SIG-M5 treated with dmso at 0.1 percent for 504 hours (cell line): ENCODE results near the gene IRF7.

ENCODE experiments used
- DNase-seq: peaks from one replicate; lab custom pipeline; 2025; ENCODE audit not compliant: unreplicated experiment; lab: John Stamatoyannopoulos, UW

Gene IRF7

DNA sequence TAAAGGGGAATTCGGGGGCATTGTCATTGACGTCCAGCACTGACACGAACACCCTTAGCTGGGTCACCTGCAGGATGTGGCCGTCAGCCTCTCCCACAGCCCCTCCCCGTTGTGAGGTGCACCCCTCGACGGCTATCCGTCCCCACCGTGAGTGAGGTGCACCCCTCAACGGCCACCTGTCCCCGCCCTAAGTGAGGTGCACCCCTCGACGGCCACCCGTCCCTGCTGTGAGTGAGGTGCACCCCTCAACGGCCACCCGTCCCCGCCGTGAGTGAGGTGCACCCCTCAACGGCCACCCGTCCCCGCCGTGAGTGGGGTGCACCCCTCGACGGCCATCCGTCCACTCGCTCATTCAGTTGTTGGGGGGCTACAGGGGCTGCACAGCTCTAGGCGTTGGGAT, 6.1 kb upstream of the IRF7 start:
- DNase-seq, result no peak

DNA sequence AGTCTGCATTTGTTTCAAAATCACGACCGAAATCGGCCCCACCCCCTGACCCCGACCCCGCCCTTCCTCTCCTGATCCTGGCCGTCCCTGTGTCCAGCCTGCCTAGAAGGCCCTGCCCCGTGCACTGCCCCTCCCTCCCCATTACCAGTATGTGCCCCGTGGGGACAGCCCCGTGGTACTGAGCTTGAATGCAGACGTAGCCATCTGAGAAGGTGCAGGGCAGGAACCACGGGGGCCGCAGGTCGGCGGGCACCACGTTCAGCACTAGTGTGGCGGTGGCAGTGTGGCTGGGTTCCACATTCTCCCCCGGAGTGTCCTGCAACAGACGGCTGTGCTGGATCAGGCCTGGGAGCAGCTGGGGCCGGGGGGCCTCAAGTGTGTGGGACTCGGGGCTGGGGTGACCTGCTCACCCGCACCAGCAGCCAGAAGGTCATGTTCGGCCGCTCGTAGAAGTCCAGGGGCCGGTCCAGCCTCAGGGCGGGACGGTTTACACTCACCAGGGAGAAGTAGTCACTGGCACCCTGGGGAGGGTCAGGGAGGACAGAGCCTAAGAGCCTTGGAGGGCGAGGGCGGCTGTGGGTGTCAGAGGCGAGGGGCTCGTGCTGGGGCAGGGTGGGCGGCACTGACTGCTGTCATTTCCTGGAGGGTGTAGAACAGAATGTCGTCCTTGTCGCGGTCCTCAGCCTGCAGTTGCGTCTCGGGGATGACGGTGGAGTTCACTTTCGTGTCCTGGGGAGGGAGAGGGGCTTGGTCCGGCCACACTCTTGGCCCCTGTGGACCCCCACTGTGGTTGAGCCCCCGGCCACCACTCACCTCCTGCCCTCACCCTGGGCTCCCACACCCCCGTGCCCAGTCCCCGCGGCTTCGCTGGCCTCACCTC, 5.4 kb upstream of the IRF7 start:
- DNase-seq, result no peak

DNA sequence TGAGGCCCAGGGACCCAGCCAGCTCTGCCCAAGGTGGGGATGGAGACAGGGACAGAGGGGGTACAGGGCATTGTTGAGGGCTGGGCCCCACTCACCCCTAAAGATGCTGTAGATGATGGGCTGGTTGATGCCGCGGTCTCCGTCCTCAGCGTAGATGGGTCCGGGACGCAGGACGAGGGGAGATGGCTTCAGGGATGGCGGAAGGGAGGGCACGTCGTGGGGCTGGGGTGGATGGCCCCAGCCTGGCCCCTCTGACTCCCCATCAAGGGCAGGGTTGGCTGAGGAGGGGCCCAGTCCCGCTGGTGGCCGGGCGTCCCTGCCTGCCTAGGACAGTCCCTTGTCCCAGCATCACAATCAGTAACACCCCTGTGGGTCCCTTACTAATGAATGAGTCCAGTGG, 4.5 kb upstream of the IRF7 start:
- no peak for DNase-seq

DNA sequence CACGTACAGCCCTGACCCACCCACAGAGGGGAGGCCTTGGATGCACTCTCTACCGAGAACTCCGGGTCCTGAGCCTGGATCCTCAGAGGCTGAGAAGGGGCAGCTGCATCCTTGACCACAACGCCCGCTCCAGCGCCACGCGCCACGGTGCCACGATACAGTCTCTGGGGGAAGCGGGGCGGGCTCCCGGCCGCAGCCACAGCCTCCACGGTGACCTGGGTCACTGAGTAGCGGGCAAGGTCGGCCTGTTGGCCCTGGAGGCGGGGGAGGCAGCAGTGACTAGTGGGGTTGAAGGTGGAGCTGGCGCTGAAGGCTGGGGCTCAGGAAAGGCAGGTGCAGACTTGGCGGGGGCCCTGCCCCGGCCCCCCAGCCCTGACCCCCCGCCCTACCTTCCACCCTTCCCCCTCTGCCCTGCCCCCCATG, 3.9 kb upstream of the IRF7 start:
- no peak for DNase-seq

DNA sequence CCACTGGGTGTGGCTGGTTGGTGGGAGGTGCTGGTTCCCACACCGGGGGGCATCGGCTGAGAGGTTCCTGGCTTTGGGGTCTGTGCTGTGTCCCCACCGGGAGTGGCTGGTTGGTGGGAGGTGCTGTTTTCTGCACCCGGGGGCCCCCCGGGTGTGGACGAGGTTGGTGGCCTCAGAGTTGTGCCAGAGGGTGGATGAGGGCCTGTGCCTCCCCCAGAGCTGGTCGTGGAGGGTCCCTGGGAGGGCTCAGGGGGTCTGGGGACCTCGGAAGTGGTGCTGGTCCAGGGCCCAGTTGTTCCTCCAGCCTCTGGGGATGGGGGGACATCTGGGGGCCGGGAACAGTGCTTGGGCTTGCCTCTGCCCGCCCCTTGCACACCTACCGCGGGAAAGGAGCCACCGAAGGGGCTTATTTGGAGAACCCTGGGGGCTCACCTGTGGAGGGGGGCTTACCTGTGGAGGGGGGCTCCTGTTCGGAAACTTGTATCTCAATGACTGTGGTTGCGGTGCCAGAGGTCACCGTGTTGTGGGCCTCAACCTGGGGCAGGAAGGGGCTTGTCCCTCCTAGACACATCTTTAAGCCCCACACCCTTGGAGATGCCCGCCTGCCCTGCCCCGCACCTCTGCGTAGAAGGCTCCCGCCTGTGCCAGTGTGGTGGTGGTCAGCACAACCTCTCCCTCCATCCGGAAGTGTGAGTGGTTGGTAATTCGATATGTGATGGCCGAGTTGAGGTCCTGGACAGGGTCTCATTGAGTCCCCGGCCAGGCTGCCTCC, 3.3 kb upstream of the IRF7 start:
- no peak for DNase-seq

DNA sequence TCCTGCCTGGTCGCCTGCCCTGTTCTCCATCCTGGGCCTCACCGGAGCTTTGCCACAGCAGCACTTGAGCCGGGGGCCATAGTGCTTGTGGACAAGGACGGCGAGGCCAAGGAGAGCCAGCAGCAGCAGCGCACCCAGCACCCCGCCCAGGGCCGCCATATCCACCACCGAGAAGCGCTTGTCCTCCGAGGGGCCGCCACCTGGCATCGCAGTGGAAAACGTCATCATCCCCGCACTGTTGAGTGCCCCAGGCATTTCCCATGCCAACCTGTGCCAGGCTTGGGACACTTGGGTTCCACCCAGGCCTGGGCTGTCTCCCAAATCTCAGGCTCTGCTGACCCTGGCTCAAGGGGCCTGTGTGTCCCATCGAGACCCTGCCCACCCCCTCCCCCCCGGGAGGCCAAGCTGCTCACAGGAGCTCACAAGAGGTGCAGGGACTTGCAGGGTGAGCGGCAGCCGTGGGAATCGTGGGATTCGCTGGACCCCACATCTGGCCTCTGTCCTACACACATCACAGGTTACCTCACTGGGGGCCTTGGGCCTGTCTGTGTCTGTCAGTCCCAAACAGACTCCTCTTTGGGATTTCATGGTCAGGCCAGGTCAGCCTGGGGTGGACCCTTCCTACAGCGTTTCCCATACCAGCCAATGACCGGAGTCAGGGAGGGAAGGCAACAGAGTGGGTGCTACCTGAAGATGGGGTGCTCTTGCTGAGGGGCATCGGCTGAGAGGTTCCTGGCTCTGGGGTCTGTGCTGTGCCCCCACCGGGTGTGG, 2.3 kb upstream of the IRF7 start:
- no peak for DNase-seq

DNA sequence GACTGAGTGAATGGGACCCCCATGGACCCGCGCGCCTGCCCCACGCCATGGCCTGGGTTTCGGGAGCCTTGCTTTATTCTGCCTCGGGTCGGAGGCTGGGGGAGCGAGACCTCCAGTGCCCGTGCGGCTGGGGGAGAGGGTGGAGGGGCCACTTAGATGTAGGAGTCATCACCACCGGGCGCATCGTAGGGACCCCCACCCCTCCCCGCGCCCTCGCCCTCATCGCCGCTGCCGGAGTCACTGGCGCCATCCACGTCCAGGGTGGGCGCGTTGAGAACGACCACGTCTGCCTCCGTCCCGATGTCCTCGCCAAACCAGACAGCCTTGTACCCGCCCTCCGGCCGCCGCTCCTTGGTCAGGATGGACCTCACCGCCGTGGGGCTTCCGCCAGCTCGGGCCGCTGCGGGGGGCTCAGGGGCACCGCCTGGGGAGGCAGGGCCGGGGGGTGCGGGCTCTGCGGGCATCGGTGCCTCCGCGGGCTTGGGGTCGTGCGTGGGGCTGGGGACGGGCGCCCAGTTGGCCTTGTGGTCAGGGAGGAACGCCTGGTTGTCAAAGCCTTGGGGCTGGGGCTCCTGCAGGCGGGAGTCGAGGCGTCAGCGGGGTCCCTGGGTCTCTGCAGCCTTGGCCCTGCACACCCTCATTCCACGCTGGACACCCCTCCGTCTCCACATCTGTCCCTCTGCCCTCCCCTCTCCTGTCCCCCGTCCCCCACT, 1.6 kb upstream of the IRF7 start:
- no peak for DNase-seq

DNA sequence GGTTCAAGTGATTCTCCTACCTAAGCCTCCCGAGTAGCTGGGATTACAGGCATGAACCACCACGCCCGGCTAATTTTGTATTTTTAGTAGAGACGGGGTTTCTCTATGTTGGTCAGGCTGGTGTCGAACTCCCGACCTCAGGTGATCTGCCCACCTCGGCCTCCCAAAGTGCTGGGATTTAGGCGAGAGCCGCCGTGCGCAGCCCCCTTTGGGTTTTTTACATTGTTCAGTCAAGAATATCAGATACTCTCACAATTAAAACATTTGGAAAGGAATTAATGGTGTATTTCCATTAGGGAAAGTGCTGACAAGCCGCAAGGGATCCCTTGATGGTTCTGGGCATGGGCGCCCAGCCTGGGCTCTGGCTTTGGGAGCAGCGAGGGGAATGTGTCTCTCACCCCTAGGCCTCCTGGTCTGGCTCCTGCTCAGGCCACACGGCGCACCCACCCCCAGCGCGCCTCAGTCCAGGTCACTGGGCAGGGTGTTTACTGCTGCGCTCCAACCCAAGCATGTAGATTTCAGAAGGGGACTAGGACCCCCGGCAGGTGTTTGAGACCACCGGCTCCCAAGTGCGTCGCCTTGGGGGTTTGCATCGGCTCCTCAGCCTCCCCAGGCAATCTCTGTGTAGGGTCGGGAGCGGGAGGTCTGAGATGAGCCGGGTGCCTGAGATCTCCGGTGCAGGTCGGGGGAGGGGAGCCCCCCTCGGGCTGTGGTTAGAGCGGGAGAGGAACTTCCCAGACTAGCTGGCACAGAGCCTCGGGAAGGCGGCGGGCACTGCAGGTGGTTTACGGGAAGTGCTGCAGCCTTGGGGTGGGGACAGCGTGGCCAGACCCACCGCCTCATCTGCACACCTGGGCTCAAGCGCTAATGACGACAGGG, 809 bp upstream of the IRF7 start:
- no peak for DNase-seq

DNA sequence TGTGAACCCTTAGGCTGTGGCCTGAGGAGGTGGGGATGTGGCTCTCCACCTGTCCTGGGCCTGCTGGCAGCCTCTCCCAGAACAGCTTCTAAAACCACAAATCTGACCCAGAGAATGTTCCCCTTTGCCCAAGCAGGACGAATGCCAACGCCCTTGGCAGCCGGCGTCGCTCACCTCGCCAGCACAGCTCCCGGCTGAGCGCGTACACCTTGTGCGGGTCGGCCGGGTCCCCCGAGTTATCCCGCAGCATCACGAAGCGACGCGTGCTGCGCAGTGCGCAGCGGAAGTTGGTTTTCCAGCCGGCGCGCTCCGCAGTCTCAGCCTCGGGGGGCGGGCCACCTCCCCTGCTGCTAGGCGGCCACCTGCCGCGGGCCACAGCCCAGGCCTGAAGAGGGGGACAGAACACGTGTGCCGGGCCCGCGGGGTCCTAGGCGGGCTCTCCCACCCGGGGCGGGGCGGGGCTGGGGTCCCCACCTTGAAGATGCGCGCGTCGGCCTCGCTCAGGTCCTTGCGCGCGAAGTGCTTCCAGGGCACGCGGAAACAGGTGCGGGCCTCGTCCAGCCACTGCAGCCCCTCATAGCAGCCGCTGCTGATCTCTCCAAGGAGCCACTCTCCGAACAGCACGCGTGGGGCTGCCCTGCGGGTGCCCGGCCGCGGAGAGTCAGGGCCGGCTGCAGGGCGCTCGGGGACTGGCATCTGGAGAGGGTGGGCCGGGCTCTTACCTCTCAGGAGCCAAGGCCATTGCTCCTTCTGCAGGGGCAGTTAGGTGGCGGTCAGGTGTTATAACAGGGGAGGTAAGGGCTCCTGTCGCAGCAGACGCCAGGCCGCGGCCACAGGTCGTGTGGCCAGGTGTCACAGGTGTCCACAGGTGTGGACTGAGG, 887 bp downstream of the IRF7 start:
- DNase-seq, result no peak

DNA sequence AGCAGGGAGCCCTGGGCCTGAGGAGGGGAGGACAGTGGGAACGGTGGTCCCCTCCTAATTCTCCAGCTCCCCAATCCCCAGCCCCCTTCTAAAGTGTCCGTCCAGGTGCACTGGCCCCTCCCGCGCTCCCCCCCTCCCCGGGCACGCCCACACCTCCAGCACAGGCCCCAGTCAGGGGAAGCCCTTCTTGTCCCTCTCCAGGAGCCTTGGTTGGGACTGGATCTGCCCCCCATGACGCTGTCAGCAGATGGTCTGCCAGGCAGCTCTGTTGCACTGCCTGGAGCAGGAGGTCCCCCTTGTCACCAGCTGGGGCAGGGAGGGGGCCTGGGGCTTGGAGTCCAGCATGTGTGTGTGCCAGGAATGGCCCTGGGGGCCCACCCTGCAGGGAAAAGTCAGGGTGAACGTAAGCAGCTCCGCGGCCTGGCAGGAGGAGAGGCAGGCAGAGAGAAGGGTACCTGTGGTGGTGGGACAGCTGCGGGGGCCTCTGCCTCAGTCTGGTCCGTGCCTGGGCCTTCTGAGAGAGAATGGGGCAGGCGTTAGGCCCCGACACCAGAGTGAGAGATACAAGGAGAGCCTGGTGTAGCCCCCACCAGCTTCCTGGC, 1.6 kb downstream of the IRF7 start:
- DNase-seq, result no peak

DNA sequence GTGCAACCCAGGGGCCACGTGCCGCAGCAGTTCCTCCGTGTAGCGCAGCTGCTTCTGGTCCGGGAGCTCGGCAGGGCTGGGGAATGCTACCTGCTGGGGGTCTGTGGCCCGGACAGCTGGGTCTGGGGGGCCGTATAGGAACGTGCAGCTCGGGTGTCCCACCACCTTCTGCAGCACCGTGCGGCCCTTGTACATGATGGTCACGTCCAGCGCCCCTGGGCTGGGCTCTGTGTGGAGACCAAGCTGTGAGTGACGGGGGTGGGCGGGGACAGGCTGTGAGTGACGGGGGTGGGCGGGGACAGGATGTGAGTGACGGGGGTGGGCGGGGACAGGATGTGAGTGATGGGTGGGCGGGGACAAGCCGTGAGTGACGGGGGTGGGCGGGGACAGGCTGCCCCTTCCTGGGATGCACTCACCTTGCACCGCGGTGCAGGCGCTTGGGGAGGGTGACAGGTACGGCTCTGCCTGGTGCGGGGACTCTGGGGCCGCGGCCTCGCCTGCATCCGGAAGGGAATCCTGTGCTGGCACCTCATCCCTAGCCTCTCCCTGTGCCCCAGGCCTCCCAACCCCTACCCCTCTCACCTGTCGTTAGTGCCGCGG, 2.3 kb downstream of the IRF7 start:
- peak; percentile 21 for DNase-seq

DNA sequence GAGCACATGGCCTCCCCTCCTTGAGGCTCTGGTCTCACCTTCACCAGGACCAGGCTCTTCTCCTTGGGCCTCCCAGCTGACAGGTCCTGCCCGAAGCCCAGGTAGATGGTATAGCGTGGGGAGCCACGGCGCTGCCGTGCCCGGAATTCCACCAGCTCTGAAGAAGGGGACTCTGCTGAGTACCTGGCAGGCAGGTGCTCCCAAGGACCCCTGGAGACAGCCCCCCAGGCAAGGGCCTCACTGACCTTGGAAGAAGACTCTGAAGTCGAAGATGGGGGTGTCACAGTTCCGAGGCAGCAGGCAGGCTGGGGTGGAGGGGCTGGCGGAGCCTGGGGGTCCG, 2.8 kb downstream of the IRF7 start:
- DNase-seq, result no peak

DNA sequence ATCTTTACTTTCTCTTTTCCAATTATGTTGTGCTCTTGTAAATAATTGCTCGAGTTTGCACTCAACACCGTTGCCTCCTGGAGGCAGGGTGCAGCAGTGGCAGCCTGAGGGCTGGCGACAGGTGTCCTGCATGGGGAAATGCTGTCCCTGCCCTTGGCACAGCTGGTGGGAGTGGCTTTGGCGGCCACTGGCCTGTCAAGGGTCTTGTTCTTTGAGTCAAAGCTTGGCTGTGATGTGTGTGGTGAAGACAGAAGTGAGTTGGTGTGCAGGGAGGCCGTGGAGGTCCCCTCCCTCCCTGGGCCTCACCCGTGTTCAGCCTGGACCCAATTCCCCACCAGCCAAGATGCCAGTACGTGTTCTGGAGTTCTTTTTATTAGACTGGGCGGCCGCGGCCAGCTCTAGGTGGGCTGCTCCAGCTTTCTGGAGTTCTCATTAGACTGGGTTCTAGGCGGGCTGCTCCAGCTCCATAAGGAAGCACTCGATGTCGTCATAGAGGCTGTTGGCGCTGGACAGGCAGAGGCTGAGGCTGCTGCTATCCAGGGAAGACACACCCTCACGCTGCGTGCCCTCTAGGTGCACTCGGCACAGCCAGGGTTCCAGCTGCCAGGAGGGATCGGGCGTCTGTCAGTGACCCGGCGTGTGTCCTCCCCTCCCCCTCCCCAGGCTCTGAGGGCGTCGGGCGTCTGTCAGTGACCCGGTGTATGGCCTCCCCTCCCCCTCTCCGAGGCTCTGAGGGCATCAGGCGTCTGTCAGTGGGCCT, 3.4 kb downstream of the IRF7 start:
- no peak for DNase-seq

DNA sequence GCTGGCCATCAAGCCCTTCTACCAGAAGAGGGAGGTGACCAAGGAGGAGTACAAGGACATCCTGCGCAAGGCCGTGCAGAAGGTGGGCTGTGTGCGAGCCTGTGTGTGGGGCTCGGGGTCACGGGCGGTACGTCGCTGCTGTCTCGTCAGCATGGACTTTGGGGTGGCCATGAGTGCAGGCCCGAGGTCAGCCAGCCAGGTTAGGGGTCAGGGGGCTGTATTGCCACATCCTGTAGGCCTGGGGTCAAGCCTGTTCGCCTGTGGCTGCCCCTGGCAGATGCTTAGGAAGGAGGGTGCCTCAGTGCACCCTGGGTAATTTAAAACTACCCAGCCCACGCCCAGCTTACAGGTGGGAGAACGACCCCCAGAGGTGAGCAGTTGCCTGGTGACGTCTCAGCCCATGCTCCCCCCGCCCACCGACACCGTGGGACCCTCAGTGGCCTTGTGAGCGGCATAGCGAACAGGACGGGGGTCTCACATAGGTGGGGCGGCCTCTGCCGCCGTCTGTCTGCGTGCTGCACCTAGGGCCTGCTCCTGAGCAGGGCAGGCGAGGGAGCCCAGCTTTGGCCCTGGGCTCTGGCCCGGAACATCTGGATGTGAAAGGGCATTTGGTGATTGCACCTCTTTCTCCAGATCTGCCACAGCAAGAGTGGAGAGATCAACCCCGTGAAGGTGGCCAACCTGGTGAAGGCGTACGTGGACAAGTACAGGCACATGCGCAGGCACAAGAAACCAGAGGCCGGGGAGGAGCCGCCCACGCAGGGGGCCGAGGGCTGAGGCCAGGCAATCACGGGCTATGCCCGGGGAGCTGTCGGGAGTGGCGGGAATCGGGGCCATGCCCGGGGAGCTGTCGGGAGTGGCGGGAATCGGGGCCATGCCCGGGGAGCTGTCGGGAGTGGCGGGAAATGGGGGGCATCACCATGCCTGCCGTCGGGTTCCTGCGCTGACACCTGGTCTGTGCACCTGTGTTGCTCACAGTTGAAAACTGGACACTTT, 4.5 kb downstream of the IRF7 start:
- DNase-seq, result no peak

DNA sequence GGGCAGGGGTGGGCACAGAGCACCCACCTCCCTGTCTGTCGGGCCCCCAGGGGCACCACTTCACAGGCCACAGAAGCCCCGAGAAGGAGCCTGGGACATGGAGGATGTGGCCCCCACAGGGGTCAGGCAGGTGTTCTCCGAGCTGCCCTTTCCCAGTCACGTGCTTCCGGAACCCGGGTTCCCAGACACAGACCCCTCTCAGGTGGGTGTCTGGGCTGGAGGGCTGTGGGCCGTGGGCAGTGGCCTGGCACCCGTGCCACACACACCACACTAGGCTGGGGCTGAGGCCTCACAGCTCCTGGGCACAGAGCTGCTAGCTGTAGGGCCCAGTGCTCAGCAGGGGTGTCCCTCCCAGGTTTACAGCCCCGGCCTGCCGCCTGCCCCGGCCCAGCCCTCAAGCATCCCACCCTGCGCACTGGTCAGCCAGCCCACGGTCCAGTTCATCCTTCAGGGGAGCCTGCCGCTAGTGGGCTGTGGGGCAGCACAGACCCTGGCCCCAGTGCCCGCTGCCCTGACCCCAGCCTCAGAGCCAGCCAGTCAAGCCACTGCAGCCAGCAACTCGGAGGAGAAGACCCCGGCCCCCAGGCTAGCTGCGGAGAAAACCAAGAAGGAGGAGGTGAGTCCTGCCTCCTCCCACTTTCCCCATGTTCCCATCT, 5.5 kb downstream of the IRF7 start:
- DNase-seq, result no peak

DNA sequence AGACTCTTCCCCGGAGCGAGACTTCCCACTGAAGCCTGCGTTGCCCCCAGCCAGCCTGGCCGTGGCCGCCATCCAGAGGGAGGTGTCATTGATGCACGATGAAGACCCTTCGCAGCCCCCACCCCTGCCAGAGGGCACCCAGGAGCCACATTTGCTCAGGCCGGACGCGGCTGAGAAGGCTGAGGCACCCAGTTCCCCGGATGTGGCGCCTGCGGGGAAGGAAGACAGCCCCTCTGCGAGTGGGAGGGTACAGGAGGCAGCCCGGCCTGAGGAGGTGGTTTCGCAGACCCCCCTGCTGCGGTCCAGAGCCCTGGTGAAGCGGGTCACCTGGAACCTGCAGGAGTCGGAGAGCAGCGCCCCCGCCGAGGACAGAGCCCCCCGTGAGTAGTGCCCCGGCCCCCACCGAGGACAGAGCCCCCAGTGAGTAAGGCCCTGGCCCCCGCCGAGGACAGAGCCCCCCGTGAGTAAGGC, 6.4 kb downstream of the IRF7 start:
- no peak for DNase-seq
